ENCODE results near the gene COX10.
"Not testable (repeated sequence)": the region's sequence is repeated elsewhere in the genome, so short reads cannot be mapped to it uniquely, and the experiment has no call there.

The COX10 gene

DNA sequence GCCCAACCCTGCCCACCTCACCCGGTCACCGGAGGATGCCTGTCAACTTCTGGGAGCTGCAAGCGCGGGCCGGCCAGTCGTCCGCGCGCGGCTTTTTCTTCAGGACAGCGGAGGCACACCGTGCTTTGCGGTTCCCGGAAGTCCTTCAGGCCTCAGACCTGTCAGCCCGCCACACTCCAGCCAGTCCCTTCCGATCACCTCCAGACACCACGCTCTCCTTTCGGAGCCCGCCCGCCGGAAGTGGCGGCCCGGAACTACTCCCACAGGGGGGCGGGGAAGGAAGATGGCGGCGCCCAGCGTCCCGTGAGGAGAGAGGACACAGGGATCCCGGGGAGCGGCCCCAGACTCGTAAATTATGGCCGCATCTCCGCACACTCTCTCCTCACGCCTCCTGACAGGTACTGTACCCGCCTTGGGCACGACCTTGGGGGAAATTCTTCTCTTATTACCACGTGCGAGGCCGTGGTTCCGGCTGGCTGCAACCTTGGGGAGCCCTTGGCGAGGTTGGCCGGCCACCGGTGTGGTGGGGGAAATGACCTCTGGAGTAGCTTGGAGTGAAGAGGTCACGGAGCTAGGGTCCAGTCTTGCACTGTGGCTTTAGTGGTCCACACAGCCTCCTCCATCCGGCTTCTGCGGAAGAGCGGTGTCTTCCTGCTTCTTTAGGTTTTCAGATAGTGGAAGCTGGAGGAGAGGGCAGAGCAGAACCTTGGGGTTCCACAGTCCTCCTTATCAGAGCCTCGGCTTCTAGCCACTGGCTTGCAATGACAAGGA lies at the start of gene COX10:
Gene COX10, plus strand, starts transcription at position 254 of the 771 bp plus-strand sequence. Its CDS starts 102 bp downstream, at position 356.
- peak; percentile 88 for DNase-seq (ENCODE audit: low read depth)

GRCh38 chr17:14021651-14022294 lies 47.5 kb upstream of the COX10 start:
- DNase-seq (ENCODE audit: low read depth): not testable (repeated sequence)

DNA sequence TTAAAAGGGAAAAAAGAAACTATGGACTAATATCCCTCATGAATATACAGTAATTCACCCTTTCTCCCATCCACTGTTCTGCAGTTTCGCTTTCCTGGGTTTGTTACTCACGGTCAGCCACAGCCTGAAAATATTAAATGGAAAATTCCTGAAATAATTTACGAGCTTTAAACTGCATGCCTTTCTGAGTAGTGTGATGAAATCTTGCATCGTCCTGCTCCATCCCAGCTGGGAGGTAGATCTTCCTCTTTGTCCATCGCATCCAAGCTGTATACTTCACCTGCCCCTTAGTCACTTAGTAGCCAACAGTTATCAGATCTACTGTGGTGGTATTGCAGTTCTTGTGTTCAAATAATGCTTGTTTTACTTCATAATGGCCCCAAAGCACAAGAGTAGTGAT lies 39.5 kb upstream of the COX10 start:
- peak; percentile 17 for DNase-seq (ENCODE audit: low read depth)

GRCh38 chr17:14032234-14032633 lies 37.1 kb upstream of the COX10 start:
- no peak for DNase-seq (ENCODE audit: low read depth)

DNA sequence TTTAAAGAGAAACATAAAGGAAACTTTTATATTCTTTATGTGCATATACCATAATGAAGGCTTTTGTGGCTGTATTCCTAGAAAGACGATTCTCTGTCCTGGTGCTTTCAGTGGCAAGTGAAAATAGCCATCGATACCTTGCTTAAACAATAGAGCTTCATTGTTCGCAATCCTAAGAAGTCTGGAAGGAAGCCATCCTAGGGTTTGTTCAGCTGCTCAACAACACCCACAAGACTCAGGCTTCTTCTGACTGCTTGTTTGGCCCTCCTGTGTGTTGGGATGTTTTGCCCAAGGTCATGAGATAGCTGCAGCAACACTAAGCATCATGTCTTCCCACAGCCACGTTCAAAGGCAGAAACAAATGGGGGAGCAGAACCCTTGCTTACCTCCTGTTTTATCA lies 36.1 kb upstream of the COX10 start:
- no peak for DNase-seq (ENCODE audit: low read depth)

DNA sequence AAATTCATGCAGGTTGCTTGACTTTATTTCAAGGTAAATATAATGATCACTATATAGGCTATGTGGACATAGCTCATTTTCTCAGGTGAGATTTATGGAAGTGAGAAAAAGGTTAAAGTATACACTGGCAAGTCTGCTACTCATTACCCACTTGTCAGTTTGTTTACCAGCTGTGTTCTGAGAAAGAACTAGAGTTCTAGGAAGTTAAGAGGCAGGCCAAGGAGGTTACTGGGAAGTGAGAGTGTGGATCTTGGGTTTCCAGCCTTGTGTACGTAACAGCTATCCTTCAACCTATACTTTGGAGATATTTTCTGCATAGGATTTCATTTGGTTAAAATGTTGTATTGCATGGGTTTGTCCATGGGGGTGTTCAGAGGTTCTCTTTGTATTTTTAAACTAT lies 31.9 kb upstream of the COX10 start:
- DNase-seq (ENCODE audit: low read depth): no peak

DNA sequence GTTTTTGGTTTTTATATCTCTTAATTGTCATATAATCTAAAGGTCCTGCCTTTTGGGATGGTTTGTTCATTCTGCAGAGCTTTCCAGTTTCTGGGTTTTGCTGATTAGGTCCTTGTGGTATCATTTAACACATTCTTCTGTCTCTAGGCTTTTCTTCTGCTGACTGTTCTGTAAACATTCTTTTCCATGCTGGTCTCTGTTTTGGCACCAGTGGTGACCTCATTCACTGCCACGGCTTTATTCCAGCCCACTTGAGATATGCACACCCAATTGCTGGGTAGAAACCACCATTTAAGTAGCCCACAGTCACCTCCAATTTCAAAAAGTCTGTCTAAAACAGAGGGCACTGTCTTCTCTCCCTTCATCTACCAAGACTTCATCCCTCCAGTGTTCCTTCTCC lies 31.1 kb upstream of the COX10 start:
- DNase-seq (ENCODE audit: low read depth): peak; percentile 85

- no peak for DNase-seq (ENCODE audit: low read depth)
Observed at GRCh38 chr17:14042411-14042810, 26.9 kb upstream of the COX10 start.

DNA sequence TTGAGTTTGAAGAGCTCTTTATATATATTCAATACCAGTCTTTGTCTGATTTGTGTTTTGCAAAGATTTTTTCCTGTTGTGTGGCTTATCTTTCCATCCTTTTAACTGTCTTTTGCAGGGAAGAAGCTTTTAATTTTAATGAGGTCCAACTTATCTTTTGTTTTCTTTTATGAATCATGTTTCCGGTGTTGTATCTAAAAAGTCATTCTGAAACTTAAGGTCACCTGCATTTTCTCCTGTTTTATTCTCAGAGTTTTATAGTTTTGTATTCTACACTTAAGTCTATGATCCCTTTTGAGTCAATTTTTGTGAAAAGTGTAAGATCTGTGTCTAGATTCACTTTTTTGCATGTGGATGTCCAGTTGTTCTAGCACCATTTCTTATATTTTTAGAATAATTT lies 24.6 kb upstream of the COX10 start:
- peak; percentile 32 for DNase-seq (ENCODE audit: low read depth)

DNA sequence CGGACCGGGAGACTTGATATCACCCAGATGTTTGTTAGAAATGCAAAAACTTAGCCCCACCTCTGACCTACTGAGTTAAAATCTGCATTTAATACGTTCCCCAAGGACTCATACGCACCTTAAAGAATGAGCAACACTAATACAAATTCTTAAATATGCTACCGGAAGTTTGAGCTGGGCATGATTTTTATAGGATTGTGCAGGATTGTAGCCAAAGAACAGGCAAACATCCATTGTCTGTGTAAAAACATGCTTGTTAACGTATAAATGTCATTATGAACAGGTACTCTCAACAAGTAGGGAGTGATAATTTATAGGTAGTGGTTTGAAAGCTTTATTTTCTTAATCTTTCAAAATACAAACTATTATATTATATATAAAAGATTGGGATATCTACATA lies 22.3 kb upstream of the COX10 start:
- DNase-seq (ENCODE audit: low read depth): no peak

GRCh38 chr17:14047591-14047990 lies 21.7 kb upstream of the COX10 start:
- no peak for DNase-seq (ENCODE audit: low read depth)

GRCh38 chr17:14048169-14048568 lies 21.1 kb upstream of the COX10 start:
- peak; percentile 37 for DNase-seq (ENCODE audit: low read depth)

GRCh38 chr17:14050616-14051015 lies 18.7 kb upstream of the COX10 start:
- no peak for DNase-seq (ENCODE audit: low read depth)

GRCh38 chr17:14051692-14052091 lies 17.6 kb upstream of the COX10 start:
- DNase-seq (ENCODE audit: low read depth): no peak

- DNase-seq (ENCODE audit: low read depth): no peak
Observed at GRCh38 chr17:14052886-14053615, 16.3 kb upstream of the COX10 start.

- DNase-seq (ENCODE audit: low read depth): no peak
Observed at GRCh38 chr17:14057591-14057990, 11.7 kb upstream of the COX10 start.

- peak; percentile 56 for DNase-seq (ENCODE audit: low read depth)
Observed at GRCh38 chr17:14058051-14058450, 11.3 kb upstream of the COX10 start.

DNA sequence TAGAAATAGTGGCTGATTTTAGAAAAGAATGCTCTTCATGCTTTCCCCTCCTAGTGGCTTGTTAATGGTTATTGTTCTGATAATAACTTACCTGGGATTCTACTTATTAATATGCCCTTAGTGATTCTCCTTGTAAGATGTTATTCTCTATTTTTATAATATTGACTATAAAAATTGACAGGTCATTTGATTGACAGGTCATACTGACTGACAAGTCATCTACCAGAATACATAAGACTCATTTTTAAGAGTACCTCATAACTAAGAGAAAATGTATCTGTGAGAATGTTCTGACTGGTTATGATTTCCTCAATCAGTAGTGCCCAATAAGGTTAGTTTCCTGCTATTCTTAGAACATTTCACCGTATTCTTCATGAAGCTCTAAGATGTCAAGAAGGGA lies 8.6 kb upstream of the COX10 start:
- no peak for DNase-seq (ENCODE audit: low read depth)

DNA sequence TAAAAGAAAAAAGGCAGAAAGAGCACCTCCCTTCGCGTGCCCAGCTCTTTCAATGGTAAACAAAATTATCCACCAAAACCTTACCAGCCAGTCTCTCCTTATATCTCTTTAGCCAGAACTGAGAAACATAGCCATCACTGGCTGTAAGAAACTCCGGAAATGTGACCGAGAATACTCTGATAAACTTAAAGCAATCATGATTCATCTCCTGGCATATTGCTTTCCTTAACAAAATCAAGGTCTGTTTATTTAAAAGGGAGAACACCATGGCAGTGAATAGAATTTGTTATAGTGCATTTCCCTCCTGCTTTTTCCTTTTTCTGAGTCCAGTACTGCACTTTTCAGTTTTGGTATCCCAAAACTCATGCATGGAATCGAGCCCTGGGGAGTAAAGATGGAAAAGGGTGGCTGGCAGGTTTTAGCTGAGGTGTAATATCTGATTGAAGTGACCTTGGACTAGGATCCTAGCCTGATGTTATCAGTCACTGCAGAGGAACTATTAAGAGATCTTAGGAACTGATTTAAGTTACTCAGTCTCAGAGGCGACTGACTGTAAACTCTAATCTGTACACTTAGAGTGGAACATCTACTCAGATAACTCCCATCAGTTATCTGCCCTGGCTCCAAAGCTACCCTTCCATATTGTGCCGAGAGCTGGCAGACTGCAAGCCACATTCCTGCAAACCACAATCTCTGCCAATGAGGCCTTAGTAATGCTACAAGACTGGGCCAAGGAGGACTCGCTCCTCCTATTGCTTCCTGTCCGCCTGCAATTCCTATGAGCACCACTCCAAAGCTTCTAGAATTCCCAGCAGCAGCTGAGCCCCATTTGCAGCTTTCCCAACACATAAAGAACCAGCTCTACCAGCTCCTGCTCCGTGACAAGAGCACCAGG lies 7.4 kb upstream of the COX10 start:
- DNase-seq (ENCODE audit: low read depth): peak; percentile 93

GRCh38 chr17:14067347-14067746 lies 2.0 kb upstream of the COX10 start:
- DNase-seq (ENCODE audit: low read depth): no peak

DNA sequence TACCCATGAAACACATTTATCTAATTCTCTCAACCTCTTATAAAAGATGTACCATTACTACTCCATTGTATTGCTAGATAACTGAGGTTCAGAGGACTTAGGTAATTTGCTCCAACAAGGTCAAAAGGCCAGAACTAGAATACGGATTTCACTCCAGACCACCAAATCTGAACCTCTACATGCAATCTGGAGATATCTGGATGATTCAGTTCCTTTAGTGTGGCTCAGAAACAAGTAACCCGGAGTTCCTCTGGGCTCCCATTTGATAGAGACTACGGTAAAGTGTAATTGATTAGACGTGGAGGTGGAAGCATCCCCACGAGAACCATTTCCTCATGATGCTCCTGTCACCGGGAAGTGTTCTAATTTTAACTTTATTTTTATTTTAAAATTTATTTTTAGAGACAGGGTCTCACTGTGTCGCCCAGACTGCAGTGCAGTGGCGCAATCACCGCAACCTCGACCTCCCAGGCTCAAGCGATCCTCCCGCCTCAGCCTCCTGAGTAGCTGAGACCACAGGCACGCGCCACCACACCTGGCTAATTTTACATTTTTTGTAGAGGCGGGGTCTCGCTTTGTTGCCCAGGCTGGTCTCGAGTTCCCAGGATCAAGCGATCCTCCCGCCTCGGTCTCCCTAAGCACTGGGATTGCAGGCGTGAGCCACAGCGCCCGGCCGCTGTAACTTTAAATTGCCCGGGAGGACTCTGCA lies 608 bp upstream of the COX10 start:
- DNase-seq (ENCODE audit: low read depth): no peak

Measured in EH (cell line).